ENCODE results near the gene EPB41L5. TPM values are rescaled to one million over a fixed set of nuclear protein-coding genes. Genes with fewer than 3 reads are reported as not detected.
"Not testable (repeated sequence)": the region's sequence is repeated elsewhere in the genome, so short reads cannot be mapped to it uniquely, and the experiment has no call there.

The EPB41L5 gene
- total RNA-seq, 1 donor from 2014 or later = 9.3 TPM

DNA sequence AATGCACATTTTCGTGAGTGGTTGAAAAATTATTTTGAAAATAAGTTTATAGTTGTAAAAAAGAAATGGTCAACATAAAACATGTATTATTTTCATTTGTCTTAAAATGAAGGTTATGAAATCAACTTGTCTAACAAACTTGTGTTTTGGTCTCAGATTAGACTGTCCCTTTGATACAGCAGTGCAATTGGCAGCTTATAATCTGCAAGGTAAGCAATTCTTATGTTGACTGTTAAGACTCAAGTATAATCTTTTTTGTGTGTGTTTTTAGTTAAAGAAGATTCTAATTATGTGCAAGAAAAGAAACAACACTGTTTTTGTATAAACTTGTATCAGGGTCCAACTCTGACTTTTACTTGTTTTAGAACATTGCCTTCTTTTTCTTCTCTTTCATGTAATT lies 62.7 kb downstream of the EPB41L5 start:
- DNase-seq (no peak), ATAC-seq (no peak)
- intact Hi-C loops (cut with micrococcal nuclease) = no loop called here

DNA sequence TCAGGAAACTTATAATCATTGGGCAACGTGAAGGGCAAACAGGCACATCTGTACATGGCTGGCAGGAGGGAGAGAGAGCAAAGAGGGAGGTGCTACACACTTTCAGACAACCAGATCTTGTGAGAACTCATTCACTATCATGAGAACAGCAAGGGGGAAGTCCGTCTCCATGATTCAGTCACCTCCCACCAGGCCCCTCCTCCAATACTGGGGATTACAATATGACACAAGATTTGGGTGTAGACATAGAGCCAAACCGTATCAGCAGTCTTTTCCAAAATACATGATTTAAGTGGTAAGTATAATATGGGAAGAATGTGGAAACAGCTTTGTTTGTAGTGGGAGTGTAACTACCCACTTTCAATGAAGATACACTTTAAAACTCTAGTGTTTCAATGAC lies 65.0 kb downstream of the EPB41L5 start:
- intact Hi-C loops (cut with micrococcal nuclease) = no loop called here
- DNase-seq (no peak), ATAC-seq (no peak)

DNA sequence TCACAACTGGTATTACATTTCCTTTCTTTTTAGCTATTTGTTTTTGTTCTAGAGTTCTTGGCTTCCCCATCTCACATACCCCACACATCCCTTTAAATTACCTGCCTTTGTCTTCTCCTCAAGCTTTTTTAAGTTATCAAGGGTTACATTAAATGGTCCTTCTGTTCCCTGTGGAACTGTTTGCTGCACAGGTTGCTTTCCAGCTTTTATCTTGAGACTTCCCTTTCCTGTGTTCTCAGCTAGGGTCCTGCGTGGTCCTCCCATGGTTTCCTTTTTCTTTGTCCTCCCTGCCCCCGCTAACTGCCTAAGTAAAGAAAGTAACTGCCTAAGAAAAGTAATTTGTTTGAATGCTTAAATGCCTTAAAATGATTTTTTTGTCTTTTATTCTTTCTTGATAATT lies 66.8 kb downstream of the EPB41L5 start:
- no peak for ATAC-seq
- intact Hi-C loops (cut with micrococcal nuclease) = no loop called here
- no peak for DNase-seq

DNA sequence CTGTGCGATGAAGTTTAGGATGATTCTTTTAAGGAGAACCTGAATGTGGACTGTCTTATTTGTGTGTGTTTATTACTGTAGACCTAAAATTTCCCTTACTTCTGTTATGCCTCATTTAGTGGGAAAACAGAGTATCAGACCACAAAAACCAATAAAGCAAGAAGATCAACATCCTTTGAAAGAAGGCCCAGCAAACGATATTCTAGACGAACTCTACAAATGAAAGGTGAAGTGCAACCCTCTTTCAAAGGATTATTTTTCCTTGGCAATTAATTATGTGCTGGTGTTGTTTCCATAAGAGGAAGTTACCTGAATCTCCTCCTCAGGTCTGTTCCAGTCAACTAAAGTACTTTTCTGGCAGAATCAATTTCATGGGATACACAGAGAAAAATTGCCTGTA lies 78.6 kb downstream of the EPB41L5 start:
- DNase-seq (no peak), ATAC-seq (no peak)
- intact Hi-C loops (cut with micrococcal nuclease) = no loop called here

DNA sequence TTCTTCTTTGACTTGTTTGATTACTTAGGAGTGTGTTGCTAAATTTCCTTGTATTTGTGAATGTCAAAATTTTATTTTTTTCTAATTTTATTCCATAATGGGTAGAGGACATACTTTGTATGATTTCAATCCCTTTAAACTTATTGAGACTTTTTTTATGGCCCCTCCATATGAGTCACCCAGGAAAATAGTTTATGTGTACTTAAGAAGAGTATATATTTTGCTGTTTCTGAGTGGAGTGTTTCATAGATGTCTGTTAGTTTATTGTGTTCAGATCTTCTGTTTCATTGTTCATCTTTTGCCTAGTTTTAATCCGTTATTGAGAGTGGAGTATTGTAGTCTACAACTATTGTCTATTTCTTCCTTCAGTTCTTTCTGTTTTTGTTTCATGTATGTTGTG lies 81.9 kb downstream of the EPB41L5 start:
- intact Hi-C loops (cut with micrococcal nuclease) = no loop called here
- DNase-seq = no peak
- ATAC-seq = no peak

DNA sequence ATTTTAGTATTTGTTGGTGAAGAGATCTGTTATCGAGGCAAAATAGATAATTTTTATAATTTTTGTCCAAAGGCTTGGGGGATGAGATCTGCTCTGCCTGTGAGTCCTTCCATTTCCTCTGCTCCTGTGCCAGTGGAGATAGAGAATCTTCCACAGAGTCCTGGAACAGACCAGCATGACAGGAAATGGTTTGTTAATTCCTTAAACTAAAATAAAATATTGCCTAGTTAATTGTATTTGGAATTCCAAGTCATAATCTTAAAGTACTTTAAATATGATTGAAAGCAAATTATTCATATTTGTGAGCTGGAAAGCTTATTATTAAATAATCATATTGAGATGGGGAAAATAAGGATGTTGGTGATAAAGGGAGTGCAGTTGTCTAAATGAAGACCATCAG lies 87.8 kb downstream of the EPB41L5 start:
- DNase-seq (no peak), ATAC-seq (no peak)
- intact Hi-C loops (cut with micrococcal nuclease) = no loop called here

DNA sequence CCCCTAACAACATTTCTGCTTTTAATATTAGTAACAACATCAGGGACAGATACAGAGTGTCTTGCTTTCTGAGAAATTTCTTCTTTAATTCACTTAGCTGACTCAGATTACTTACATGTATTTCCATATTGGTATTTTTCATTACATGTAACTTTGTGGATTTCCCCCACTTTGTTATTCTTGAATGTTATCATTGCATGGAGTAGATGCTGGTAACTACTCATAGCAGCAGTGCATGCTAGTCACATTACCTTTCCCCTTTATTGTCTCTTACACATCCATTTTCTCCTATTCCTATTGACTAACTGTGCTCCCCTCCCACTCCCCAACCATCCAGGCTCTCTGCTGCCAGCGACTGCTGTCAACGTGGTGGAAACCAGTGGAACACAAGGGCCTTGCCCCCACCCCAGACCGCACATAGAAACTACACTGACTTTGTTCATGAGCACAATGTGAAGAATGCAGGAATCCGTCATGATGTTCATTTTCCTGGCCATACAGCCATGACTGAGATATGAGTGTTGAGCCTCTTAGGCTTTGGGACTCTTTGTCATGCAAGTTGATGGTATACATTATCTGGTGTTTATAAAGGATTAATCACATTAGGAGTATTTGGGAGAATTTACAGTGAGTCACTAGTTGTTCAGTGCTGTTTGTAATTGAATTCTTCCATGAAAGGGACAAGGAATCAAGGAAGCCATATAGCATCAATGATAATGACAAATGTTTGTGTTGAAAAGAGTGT lies 91.0 kb downstream of the EPB41L5 start:
- intact Hi-C loops (cut with micrococcal nuclease) = no loop called here
- DNase-seq (no peak), ATAC-seq (no peak)

DNA sequence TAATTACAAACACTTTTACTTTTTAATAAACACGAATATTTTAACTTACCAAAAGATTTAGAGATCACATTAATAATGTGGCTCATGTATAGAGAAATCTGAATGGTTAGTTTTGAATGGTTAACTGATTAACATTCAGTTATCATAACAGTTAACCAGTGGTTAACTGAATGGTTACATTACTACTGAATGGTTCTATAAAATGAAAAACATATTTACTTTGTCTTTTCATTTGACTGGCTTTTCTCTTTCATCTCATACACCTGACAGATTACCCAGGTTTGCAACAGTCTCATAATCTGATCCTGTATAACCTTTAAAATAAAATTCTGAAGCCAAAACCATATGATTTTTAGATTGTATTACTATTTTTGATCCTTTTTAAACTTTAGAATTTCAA lies 91.9 kb downstream of the EPB41L5 start:
- intact Hi-C loops (cut with micrococcal nuclease) = no loop called here
- no peak for ATAC-seq
- no peak for DNase-seq

DNA sequence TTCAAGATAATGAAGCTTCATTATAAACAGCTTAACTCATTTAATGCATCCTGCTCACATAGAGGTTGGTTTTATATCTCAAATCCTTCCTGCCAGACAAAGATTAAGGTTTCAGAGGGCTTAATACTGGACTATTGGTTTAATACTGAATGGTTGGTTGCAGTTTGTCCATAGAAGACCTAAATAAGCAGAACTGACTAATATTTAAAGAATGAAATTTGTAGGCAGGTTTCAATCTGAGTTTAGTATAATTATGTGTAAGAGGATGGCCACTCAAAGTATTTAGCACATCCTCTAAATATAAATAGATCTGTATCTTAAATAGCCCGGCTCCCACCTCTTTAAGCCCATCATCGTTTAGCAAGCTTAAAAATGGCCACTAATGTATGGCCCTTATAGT lies 92.5 kb downstream of the EPB41L5 start:
- DNase-seq (no peak), ATAC-seq (no peak)
- intact Hi-C loops (cut with micrococcal nuclease) = no loop called here

DNA sequence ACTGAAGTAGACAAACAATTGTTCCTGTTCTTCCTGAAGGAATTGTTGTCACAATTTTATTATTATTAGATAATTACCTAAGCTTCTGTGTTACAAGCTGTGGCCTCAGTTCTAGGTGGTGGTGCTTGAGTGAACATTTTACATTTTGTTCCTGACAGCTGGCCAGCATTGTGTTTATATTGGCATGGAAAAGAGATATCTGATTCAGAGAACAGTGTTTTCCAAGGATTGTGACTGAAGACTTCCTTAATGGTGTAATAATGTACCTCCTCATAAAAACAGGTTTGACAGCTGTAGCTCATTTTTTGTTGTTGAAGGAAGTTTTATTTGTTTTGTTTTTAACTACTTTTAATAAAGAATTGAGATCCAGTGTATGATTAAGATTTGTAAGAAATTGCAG lies 95.2 kb downstream of the EPB41L5 start:
- intact Hi-C loops (cut with micrococcal nuclease) = no loop called here
- no peak for DNase-seq
- ATAC-seq = peak; percentile 93

DNA sequence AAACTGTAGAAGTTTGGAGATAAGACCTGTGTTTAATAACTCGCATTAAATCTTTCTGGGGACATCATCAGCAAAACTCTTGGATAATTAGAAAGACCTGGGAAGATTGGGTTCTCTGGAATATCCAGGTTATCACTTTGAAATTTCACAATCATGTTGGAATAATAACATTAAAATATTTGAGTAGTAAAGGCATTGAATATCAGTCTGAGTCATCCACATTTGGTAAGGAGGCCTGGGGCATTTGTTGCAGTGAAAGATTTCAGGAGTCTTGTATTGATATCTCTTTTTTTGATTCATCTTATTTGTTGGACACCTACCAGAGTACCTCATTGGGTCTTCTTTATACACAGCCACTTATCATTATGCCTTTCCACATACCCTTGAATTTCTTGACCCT lies 95.9 kb downstream of the EPB41L5 start:
- DNase-seq (no peak), ATAC-seq (no peak)
- intact Hi-C loops (cut with micrococcal nuclease) = no loop called here

DNA sequence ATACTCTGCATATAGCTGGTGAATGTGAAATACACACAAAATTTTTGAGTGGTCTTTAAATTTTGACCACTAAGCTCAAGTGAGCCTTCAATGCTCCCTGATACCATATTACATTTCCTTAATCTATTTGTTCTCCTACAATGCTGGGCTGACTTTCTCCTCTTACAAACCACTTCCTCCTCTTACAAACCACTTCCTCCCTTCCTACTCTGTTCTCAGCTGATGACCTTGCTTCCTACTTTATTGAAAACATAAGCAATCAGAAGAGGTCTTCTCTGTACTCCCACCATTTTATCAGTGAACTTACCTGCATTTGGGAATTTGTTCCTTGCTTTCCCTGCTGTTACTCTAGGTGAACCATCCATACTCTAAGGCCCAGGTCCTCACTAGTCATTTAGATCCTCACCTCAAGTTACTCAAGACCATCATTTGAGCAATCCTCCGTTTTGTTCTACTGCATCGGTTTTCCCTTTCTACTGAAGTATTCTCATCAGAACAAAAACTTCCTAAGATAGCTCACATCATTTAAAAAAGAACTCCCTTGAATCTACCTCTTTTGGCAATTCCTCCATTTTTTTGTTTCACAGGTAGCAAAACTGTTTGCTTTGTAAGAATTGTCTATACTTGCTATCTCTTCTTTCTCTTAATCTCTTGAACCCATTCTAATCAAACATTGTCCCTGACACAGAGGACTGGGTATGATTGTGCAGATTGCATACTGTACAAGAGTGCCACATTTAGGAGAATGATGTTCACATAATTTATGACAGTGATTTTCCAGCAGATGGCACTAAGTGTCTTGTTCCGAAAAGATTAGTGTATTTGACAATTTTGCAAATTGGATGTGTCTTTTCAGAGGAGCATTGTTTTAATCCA lies 96.5 kb downstream of the EPB41L5 start:
- ATAC-seq = peak; percentile 47
- DNase-seq = no peak
- intact Hi-C loops (cut with micrococcal nuclease) = no loop called here

DNA sequence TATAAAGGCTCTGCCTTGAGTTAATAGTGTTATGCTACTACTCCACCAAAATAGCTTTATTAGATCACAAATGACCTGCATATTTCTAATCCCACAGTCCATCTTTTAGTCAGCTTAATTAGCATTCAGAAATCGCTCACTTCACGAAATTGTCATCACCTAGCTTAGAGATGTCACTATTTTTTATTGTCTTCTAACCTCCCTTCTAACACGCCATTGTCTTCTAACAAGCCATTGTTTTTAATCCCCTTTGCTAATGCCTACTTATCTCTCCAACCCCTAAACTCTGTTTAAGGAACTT lies 97.1 kb downstream of the EPB41L5 start:
- DNase-seq = no peak
- intact Hi-C loops (cut with micrococcal nuclease) = no loop called here
- no peak for ATAC-seq

DNA sequence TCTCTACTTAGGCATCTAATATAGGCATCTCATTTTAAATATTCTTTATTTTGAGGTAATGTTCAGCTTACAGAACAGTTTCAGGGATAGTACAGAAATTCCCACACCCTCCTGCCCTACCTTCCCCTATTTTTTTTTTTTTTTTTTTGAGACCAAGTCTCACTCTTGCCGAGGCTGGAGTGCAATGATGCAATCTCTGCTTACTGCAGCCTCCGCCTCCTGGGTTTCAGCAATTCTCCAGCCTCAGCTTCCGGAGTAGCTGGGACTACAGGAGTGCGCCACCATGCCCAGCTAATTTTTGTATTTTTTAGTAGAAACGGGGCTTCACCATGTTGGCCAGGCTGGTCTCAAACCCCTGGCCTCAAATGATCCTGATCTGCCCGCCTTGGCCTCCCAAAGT lies 97.6 kb downstream of the EPB41L5 start:
- DNase-seq (no peak), ATAC-seq (peak; percentile 36)
- intact Hi-C loops (cut with micrococcal nuclease) = no loop called here

DNA sequence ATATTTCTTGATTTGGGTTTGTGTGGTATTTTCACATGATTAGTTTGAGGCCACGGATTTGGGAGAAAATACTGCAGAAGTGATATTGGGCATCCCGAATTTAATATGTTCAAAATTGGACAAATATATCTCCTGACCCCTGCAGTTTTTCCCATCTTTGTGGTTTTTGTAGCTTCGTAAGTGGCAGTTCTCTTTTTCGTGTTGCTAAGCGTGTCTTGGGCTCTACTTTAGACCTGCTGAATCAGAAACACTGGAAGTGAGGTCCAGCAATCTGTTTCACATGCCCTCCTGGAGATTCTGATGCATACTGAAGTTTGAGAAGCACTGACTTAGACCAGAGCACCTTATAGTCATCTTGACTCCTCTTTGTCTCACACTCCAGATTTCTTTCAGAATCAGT lies 98.3 kb downstream of the EPB41L5 start:
- intact Hi-C loops (cut with micrococcal nuclease) = no loop called here

DNA sequence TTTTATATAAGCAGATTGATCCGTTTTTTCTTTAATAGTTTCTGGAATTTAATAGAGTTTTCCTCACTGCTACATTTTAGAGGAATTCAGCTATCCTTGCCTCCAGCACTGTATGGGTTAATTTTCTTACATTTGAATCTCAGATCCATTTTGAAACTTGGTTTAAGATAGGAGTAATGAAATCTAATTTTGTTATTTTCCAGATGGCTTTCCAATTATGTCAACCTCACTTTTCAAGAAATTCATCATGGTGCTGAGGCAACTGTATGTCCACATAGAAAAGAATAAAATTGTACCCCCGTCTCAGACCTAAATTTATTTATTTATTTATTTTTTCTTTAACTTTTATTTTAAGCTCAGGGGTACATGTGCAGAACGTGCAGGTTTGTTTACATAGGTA lies 105.1 kb downstream of the EPB41L5 start:
- DNase-seq = no peak
- intact Hi-C loops (cut with micrococcal nuclease) = no loop called here
- ATAC-seq = no peak

More for the DNA sequence above, 98.3 kb downstream of the EPB41L5 start:
- DNase-seq (no peak), ATAC-seq (no peak)

DNA sequence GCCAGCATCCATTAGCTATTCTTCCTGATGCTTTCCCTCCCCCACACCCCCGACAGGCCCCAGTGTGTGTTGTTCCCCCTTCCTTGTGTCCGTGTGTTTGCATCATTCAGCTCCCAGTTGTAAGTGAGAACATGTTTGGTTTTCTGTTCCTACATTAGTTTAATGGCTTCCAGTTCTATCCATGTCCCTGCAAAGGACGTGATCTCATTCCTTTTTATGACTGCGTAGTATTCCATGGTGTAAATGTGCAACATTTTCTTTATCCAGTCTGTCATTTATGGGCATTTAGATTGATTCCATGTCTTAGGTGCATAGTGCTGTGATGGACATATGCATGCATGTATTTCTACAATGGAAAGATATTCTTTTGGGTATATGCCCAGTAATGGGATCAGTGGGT lies 105.6 kb downstream of the EPB41L5 start:
- intact Hi-C loops (cut with micrococcal nuclease) = no loop called here
- DNase-seq = no peak
- ATAC-seq = no peak

DNA sequence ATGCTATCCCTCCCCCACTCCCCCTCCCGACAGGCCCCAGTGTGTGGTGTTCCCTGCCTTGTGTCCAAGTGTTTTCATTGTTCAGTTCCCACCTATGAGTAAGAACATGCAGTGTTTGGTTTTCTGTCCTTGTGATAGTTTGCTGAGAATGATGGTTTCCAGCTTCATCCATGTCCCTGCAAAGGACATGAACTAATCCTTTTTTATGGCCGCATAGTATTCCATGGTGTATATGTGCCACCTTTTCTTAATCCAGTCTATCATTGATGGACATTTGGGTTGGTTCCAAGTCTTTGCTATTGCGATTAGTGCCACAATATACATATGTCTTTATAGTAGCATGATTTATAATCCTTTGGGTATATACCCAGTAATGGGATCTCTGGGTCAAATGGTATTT lies 108.5 kb downstream of the EPB41L5 start:
- ATAC-seq; DNase-seq; intact Hi-C loops (cut with micrococcal nuclease): not testable (repeated sequence)

DNA sequence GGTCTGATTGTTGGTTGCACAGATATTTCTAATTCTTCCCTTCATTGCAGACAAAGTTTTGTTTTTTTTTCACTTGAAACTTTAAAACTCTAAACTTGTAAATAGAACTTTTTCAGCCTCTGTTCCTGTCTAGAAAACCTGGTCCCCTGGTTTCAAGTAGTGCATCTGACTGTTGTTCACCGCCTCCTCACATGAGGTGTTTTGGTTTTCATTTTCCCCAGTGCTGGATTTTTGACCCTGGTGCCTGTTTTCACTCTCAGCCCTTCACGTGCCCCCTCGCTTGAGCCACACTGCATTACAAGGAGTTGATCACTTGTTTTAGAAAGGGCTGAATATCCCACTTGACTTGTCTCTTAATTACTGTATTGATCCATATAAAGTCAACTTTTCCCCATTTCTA lies 110.2 kb downstream of the EPB41L5 start:
- intact Hi-C loops (cut with micrococcal nuclease) = no loop called here
- DNase-seq = no peak
- ATAC-seq = no peak

DNA sequence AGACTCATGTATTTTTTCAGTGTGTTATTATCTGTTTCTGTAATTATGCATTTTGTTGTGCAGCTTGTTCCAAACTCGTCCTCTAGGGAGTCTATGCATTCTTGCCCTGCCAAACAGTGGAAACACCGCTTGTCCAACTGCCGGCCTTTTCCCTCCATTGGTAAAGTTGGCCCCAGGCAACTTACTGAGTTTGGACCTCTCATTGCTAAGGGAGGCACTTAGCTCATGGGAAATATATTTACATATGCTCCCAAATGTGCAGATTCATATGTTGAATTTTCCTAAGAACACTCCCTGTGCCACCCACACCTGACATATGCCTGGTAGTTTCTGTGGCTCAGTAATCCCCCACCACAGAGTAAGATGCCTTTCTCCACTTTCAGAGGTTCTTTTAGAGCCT lies 112.3 kb downstream of the EPB41L5 start:
- no peak for DNase-seq
- intact Hi-C loops (cut with micrococcal nuclease) = no loop called here
- ATAC-seq = no peak

DNA sequence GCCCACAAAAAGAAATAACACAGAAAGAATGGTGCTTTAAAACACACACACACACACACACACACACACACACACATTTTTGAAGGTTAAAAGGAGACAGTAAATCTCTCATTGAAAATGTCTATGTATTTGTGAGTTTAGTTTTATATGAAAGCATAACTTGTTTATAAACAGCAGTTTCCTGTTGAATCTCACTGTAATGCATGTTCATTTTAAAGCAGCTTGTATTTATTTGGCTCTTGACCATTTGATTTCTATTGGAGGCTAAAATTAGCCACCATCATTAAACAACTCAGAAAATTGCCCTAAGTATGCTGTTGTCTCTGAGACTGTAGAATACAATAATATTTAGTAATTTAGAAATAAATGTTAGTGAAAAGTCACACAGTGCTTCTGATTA lies 115.3 kb downstream of the EPB41L5 start:
- DNase-seq (no peak), ATAC-seq (no peak)
- intact Hi-C loops (cut with micrococcal nuclease) = no loop called here

Measured in left ventricle myocardium superior (tissue), 1 donor.